ENCODE measurements around the gene PLCH1. TPM values are rescaled to one million over a fixed set of nuclear protein-coding genes. Genes with fewer than 3 reads are reported as not detected.

Gene PLCH1
- total and polyA plus RNA-seq, 2 of the 13 experiments (the other 11 are each of a cell fraction or from before 2014, with no cell fraction given), result 2.0 to 3.0 TPM

DNA sequence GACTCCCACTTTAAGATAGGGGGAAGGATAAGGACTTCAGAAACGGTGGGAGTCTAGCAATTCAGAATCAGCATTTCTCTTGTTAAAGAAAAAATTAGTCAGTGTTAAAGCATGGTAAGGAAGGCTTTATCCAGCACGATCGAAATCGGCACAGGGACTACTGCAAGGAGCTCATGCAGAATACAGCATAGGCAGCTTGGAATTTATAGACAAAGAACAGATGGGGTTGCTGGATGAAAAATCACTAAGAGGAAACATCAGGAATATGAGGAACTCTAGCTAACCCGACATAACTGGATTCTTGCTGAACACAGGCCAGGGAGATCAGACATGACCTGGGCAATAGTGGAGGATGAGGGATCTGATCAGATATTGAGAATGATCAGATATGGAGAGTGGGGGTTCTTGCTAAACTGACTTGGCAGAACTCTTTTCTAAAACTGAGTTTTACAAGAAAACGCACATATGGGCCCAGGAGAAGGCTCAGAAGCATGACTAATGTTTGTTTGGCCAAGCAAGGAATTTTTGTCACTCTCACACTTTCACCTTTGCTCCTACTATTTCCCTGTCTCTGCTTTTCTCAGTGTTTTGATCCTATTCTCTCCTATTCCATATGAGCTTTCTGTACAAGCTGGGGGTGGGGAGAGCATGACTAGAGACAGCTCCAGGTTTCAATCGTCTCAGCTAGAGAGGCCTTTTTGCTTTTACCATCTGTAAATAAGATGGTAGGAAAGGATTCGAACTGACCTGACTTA lies 3.9 kb upstream of the PLCH1 start (continued):
- TF ChIP-seq, protein P1, sequence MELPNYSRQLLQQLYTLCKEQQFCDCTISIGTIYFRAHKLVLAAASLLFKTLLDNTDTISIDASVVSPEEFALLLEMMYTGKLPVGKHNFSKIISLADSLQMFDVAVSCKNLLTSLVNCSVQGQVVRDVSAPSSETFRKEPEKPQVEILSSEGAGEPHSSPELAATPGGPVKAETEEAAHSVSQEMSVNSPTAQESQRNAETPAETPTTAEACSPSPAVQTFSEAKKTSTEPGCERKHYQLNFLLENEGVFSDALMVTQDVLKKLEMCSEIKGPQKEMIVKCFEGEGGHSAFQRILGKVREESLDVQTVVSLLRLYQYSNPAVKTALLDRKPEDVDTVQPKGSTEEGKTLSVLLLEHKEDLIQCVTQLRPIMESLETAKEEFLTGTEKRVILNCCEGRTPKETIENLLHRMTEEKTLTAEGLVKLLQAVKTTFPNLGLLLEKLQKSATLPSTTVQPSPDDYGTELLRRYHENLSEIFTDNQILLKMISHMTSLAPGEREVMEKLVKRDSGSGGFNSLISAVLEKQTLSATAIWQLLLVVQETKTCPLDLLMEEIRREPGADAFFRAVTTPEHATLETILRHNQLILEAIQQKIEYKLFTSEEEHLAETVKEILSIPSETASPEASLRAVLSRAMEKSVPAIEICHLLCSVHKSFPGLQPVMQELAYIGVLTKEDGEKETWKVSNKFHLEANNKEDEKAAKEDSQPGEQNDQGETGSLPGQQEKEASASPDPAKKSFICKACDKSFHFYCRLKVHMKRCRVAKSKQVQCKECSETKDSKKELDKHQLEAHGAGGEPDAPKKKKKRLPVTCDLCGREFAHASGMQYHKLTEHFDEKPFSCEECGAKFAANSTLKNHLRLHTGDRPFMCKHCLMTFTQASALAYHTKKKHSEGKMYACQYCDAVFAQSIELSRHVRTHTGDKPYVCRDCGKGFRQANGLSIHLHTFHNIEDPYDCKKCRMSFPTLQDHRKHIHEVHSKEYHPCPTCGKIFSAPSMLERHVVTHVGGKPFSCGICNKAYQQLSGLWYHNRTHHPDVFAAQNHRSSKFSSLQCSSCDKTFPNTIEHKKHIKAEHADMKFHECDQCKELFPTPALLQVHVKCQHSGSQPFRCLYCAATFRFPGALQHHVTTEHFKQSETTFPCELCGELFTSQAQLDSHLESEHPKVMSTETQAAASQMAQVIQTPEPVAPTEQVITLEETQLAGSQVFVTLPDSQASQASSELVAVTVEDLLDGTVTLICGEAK (IDR thresholded peaks at IDR 0.05), result no peak
- TF ChIP-seq, protein P1 (CRISPR knock-in tag; IDR thresholded peaks at IDR 0.05), result no peak
- TF ChIP-seq MTF1 (CRISPR knock-in tag; IDR thresholded peaks at IDR 0.05) (no peak), ELF3 (CRISPR knock-in tag; IDR thresholded peaks at IDR 0.05) (peak; percentile 29; the same call in 1 of the 2 replicates), ZNF768 (CRISPR knock-in tag; IDR thresholded peaks at IDR 0.05) (no peak), HMG20A (CRISPR knock-in tag; IDR thresholded peaks at IDR 0.05; ENCODE audit: borderline replicate concordance) (peak; percentile 36; the same call in 1 of the 2 replicates), FOXA3 (CRISPR knock-in tag; IDR thresholded peaks at IDR 0.05) (peak; percentile 27; the same call in 1 of the 2 replicates), TBX3 (IDR thresholded peaks at IDR 0.05; ENCODE audit: borderline replicate concordance) (peak; percentile 23; the same call in 1 of the 2 replicates), SAP130 (CRISPR knock-in tag; IDR thresholded peaks at IDR 0.05; ENCODE audit: low read depth) (peak; percentile 53), SCMH1 (CRISPR knock-in tag; IDR thresholded peaks at IDR 0.05; ENCODE audit: borderline replicate concordance) (no peak), SOX13 (IDR thresholded peaks at IDR 0.05) (no peak), SOX13 (CRISPR knock-in tag; conservative IDR thresholded peaks at IDR 0.05 in 1 of 2, IDR thresholded peaks at IDR 0.05 in 1 of 2) (peak in 1 of 2 experiments; percentile 37; a peak in 1 of 4 replicates), ERF (CRISPR knock-in tag; IDR thresholded peaks at IDR 0.05) (0 out of 2 replicates have a peak, but pooled peaks have one; percentile 39)
- TF ChIP-seq, protein P2, sequence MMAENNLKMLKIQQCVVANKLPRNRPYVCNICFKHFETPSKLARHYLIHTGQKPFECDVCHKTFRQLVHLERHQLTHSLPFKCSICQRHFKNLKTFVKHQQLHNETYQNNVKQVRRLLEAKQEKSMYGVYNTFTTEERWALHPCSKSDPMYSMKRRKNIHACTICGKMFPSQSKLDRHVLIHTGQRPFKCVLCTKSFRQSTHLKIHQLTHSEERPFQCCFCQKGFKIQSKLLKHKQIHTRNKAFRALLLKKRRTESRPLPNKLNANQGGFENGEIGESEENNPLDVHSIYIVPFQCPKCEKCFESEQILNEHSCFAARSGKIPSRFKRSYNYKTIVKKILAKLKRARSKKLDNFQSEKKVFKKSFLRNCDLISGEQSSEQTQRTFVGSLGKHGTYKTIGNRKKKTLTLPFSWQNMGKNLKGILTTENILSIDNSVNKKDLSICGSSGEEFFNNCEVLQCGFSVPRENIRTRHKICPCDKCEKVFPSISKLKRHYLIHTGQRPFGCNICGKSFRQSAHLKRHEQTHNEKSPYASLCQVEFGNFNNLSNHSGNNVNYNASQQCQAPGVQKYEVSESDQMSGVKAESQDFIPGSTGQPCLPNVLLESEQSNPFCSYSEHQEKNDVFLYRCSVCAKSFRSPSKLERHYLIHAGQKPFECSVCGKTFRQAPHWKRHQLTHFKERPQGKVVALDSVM (CRISPR knock-in tag; IDR thresholded peaks at IDR 0.05), result no peak
- TF ChIP-seq, protein P3, sequence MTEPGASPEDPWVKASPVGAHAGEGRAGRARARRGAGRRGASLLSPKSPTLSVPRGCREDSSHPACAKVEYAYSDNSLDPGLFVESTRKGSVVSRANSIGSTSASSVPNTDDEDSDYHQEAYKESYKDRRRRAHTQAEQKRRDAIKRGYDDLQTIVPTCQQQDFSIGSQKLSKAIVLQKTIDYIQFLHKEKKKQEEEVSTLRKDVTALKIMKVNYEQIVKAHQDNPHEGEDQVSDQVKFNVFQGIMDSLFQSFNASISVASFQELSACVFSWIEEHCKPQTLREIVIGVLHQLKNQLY (CRISPR knock-in tag; IDR thresholded peaks at IDR 0.05), result 0 out of 2 replicates have a peak, but pooled peaks have one; percentile 22
- TF ChIP-seq, protein P4, sequence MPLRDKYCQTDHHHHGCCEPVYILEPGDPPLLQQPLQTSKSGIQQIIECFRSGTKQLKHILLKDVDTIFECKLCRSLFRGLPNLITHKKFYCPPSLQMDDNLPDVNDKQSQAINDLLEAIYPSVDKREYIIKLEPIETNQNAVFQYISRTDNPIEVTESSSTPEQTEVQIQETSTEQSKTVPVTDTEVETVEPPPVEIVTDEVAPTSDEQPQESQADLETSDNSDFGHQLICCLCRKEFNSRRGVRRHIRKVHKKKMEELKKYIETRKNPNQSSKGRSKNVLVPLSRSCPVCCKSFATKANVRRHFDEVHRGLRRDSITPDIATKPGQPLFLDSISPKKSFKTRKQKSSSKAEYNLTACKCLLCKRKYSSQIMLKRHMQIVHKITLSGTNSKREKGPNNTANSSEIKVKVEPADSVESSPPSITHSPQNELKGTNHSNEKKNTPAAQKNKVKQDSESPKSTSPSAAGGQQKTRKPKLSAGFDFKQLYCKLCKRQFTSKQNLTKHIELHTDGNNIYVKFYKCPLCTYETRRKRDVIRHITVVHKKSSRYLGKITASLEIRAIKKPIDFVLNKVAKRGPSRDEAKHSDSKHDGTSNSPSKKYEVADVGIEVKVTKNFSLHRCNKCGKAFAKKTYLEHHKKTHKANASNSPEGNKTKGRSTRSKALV (CRISPR knock-in tag; IDR thresholded peaks at IDR 0.05), result no peak

Data from HepG2 (cell line).